Upper lobe of right lung (tissue), 1 donor: ENCODE measurements around the gene TFAP2A. TPM values are rescaled to one million over a fixed set of nuclear protein-coding genes. Genes with fewer than 3 reads are reported as not detected.

ENCODE experiments used
- ATAC-seq: fragments of 200-7000 bp; cut with Tn5 transposase; one replicate; pipeline ENCODE4 v1.9.1; 2020; ENCODE audit warnings: mild to moderate bottlenecking, moderate library complexity
- DNase-seq: peaks from one replicate; pipeline ENCODE4 v3.0.0-alpha.2; 2020
- H3K27ac ChIP-seq: fragments of 200-600 bp; one replicate; pipeline ENCODE4 v1.8.0; 2022
- H3K27me3 ChIP-seq: fragments of 200-600 bp; one replicate; pipeline ENCODE4 v1.8.0; 2022; ENCODE audit warnings: mild to moderate bottlenecking
- H3K36me3 ChIP-seq: fragments of 200-600 bp; one replicate; pipeline ENCODE4 v1.8.0; 2022
- H3K4me1 ChIP-seq: fragments of 200-600 bp; one replicate; pipeline ENCODE4 v1.8.0; 2022
- H3K4me3 ChIP-seq: fragments of 200-600 bp; one replicate; pipeline ENCODE4 v1.8.0; 2022; ENCODE audit warnings: mild to moderate bottlenecking
- H3K9me3 ChIP-seq: fragments of 200-600 bp; one replicate; pipeline ENCODE4 v1.8.0; 2022
- CTCF ChIP-seq: fragments of 200-600 bp; IDR thresholded peaks from one replicate; pipeline ENCODE4 v1.8.0; 2022; ENCODE audit warnings: antibody characterized with exemption
- intact Hi-C: fragments of 100-400 bp; cut with DNase I; formaldehyde crosslinking; loops from one replicate; pipeline ENCODE4 v1.11.0; 2022
- total RNA-seq: library from RNA; stranded (reverse); fragmentation: NEBNext Ultra II Directional; extraction: Animal tissue kit (Norgen Biotek cat#: 25700); gene quantifications from one replicate; pipeline ENCODE4 v1.2.1, GENCODE V29; 2021
- donor health status: DM: no; HTN: yes; CAD: no; lungs with severe emphysema.

Gene TFAP2A
- total RNA-seq, 1 donor from 2014 or later = 1.9 TPM

GRCh38 chr6:10396785-10397184 lies 18.1 kb downstream of the TFAP2A start:
- H3K4me1 ChIP-seq = no peaks in the 10 kb centered on the region
- no peak overlapping the region for H3K27ac ChIP-seq
- intact Hi-C loops = no loop called here
- no peak for ATAC-seq
- no peaks in the 10 kb centered on the region for H3K36me3 ChIP-seq
- no peaks in the 10 kb centered on the region for H3K9me3 ChIP-seq
- H3K4me3 ChIP-seq = no peak overlapping the region
- peaks cover 90% of the 10 kb centered on the region for H3K27me3 ChIP-seq
- DNase-seq = no peak
- TF ChIP-seq CTCF = no peak

GRCh38 chr6:10395704-10396546 lies 18.9 kb downstream of the TFAP2A start:
- TF ChIP-seq CTCF = no peak
- ATAC-seq (no peak), DNase-seq (no peak)
- Histone ChIP-seq H3K4me1 (no peaks in the 10 kb centered on the region), H3K27me3 (peaks cover 96% of the 10 kb centered on the region), H3K27ac (no peak overlapping the region), H3K9me3 (no peaks in the 10 kb centered on the region), H3K36me3 (no peaks in the 10 kb centered on the region), H3K4me3 (no peak overlapping the region)
- intact Hi-C loops = no loop called here

GRCh38 chr6:10395171-10395703 lies 19.6 kb downstream of the TFAP2A start:
- Histone ChIP-seq H3K27ac (no peak overlapping the region), H3K9me3 (no peaks in the 10 kb centered on the region), H3K4me3 (no peak overlapping the region), H3K27me3 (peaks cover 100% of the 10 kb centered on the region), H3K36me3 (no peaks in the 10 kb centered on the region), H3K4me1 (no peaks in the 10 kb centered on the region)
- no peak for TF ChIP-seq CTCF
- ATAC-seq (no peak), DNase-seq (no peak)
- intact Hi-C loops = no loop called here

- intact Hi-C loops = no loop called here
- Histone ChIP-seq H3K36me3 (no peaks in the 10 kb centered on the region), H3K27ac (no peak overlapping the region), H3K9me3 (no peaks in the 10 kb centered on the region), H3K4me1 (no peaks in the 10 kb centered on the region), H3K4me3 (no peak overlapping the region), H3K27me3 (peaks cover 100% of the 10 kb centered on the region)
- no peak for ATAC-seq
- no peak for DNase-seq
- TF ChIP-seq CTCF = no peak
These were observed 21.2 kb downstream of the TFAP2A start for GRCh38 chr6:10393544-10394225.

- peaks cover 100% of the 10 kb centered on the region for H3K27me3 ChIP-seq
- no peaks in the 10 kb centered on the region for H3K9me3 ChIP-seq
- DNase-seq = no peak
- no peak for ATAC-seq
- H3K4me3 ChIP-seq = no peak overlapping the region
- H3K27ac ChIP-seq = no peak overlapping the region
- TF ChIP-seq CTCF = no peak
- intact Hi-C loops = no loop called here
- H3K4me1 ChIP-seq = no peaks in the 10 kb centered on the region
- H3K36me3 ChIP-seq = no peaks in the 10 kb centered on the region
These were observed 23.1 kb downstream of the TFAP2A start for GRCh38 chr6:10391799-10392198.
